ENCODE data around the gene NOTCH1. TPM values are rescaled to one million over a fixed set of nuclear protein-coding genes. Genes with fewer than 3 reads are reported as not detected.

NOTCH1 gene
- total RNA-seq, 6 experiments from 2014 or later: 12.1 to 17.1 (median 14.7) TPM

DNA sequence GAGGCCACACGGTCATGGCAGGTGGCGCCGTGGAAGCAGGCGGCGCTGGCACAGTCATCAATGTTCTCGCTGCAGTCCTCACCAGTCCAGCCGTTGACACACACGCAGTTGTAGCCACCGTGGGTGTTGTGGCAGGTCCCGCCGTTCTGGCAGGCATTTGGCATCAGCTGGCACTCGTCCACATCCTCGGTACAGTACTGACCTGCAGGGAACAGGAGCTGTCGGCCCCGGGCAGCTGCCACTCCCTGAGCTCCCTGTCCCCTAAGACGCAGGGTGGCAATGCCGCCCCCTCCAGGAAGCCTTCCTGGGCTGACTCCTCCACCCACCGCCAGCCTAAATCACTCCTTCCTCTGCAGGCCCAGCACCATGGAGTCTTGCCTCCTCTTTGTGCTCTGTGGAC is 27.2 kb downstream of the NOTCH1 start:
- no peak overlapping the region for H3K4me3 Mint-ChIP-seq
- H3K9me3 Mint-ChIP-seq: no peaks in the 10 kb centered on the region
- DNase-seq: no peak
- H3K27me3 Mint-ChIP-seq (ENCODE audit: insufficient read depth): no peaks in the 10 kb centered on the region; the same call in 1 of the 2 replicates
- H3K36me3 Mint-ChIP-seq (ENCODE audit: low read depth): no peaks in the 10 kb centered on the region
- H3K4me1 Mint-ChIP-seq (ENCODE audit: low read depth): no peaks in the 10 kb centered on the region
- no peak overlapping the region for H3K27ac Mint-ChIP-seq
- TF ChIP-seq CTCF (IDR thresholded peaks at IDR 0.05): no peak

DNA sequence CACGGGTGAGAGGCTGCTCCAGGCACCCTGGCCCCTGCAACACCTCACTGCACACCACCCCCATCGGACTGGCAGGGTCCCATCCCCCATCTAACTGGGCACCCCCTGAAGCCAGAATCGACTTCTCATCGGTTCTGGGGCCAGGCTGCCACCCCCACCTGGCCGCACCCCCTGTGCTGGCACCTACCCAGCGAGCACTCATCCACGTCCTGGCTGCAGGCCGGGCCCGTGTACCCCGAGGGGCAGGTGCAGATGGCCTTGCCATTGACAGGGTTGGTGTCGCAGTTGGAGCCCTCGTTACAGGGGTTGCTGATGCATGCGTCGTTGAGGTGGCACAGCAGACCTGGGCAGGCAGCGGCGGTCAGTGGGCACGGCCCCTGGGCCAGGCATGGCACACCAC is 27.9 kb downstream of the NOTCH1 start:
- Mint-ChIP-seq H3K27ac (no peak overlapping the region), H3K36me3 (ENCODE audit: low read depth) (no peaks in the 10 kb centered on the region; the same call in 1 of the 2 replicates), H3K4me1 (ENCODE audit: low read depth) (no peaks in the 10 kb centered on the region), H3K4me3 (no peak overlapping the region), H3K27me3 (ENCODE audit: insufficient read depth) (no peaks in the 10 kb centered on the region; the same call in 1 of the 2 replicates), H3K9me3 (no peaks in the 10 kb centered on the region)
- no peak for TF ChIP-seq CTCF (IDR thresholded peaks at IDR 0.05)
- no peak for DNase-seq

- Mint-ChIP-seq H3K36me3 (ENCODE audit: low read depth) (no peaks in the 10 kb centered on the region; the same call in 1 of the 2 replicates), H3K4me3 (no peak overlapping the region), H3K9me3 (no peaks in the 10 kb centered on the region), H3K27ac (no peak overlapping the region), H3K27me3 (ENCODE audit: insufficient read depth) (no peaks in the 10 kb centered on the region; the same call in 1 of the 2 replicates), H3K4me1 (ENCODE audit: low read depth) (no peaks in the 10 kb centered on the region)
- no peak for TF ChIP-seq CTCF (IDR thresholded peaks at IDR 0.05)
- DNase-seq: no peak
These were observed 28.7 kb downstream of the NOTCH1 start for GRCh38 chr9:136517012-136517743.

DNA sequence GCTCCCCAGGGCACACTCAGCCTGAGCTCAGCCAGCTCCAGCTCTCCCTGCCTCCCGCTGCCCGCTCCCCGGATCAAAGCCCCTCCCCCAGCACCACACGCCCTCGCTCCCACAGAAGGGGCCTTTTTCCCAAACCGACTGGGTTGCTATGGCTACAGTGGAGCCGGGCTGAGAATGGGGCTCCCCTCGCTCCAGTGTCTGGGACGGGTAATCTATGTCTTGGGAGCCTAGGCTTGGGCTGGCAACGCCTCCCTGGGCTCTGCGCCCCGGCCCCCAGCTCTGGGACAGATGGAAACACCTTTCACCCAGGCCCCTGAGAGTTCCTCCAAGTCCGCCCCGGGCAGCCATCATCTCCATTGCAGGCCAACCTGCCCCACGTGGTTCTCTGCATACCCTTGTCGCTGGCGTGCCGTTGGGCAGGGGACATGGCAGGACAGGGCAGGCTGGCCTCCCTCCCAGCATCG is 29.6 kb downstream of the NOTCH1 start:
- no peak for DNase-seq
- Mint-ChIP-seq H3K27me3 (ENCODE audit: insufficient read depth) (no peaks in the 10 kb centered on the region; the same call in 1 of the 2 replicates), H3K9me3 (no peaks in the 10 kb centered on the region), H3K4me3 (no peak overlapping the region), H3K36me3 (ENCODE audit: low read depth) (no peaks in the 10 kb centered on the region; the same call in 1 of the 2 replicates), H3K27ac (no peak overlapping the region), H3K4me1 (ENCODE audit: low read depth) (no peaks in the 10 kb centered on the region)
- no peak for TF ChIP-seq CTCF (IDR thresholded peaks at IDR 0.05)

- Mint-ChIP-seq H3K4me3 (no peak overlapping the region), H3K9me3 (no peaks in the 10 kb centered on the region), H3K36me3 (ENCODE audit: low read depth) (no peaks in the 10 kb centered on the region; the same call in 1 of the 2 replicates), H3K27me3 (ENCODE audit: insufficient read depth) (no peaks in the 10 kb centered on the region; the same call in 1 of the 2 replicates), H3K4me1 (ENCODE audit: low read depth) (no peaks in the 10 kb centered on the region), H3K27ac (no peak overlapping the region)
- TF ChIP-seq CTCF (IDR thresholded peaks at IDR 0.05): no peak
- DNase-seq: no peak
These were observed 30.6 kb downstream of the NOTCH1 start for GRCh38 chr9:136515276-136515675.

All from HFFc6 (cell line).